ENCODE results near the gene COA7. TPM values are rescaled to one million over a fixed set of nuclear protein-coding genes. Genes with fewer than 3 reads are reported as not detected.

The COA7 gene
- polyA plus RNA-seq, 4 donors, result 11.6 to 21.2 (median 13.9) TPM

DNA sequence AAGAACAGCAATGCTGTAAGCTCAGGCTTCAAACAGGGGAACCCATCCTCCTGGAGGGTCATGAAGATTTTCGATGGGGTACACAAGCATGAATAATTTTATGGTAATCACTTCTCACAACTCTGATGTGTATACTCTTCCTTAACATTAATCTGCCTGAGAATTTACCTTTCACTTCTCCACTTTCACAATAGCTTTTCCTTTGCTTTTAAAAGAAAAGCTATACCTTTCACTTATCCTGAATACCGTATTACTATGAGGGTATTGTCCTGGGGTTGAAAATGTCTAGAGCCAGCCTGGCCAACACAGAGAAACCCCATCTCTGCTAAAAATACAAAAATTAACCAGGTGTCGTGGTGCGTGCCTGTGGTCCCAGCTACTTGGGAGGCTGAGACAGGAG lies 15.4 kb upstream of the COA7 start:
- Histone ChIP-seq H3K4me3 (ENCODE audit: low read depth in 1 of 3, low read length in 3 of 3) (no peak overlapping the region), H3K27me3 (ENCODE audit: control insufficient read depth in 3 of 3, insufficient read depth in 3 of 3, low read length in 3 of 3) (no peaks in the 10 kb centered on the region), H3K9me3 (ENCODE audit: control insufficient read depth in 2 of 2, insufficient read depth in 1 of 2, low read depth in 1 of 2, low read length in 1 of 2) (no peaks in the 10 kb centered on the region), H3K27ac (ENCODE audit: low read depth in 1 of 3, low read length in 2 of 3) (no peak overlapping the region), H3K4me1 (ENCODE audit: control insufficient read depth in 3 of 3, insufficient read depth in 2 of 3, low read depth in 1 of 3, low read length in 2 of 3) (no peaks in the 10 kb centered on the region), H3K36me3 (ENCODE audit: control insufficient read depth in 3 of 3, insufficient read depth in 2 of 3, low read depth in 1 of 3, low read length in 3 of 3) (no peaks in the 10 kb centered on the region)
- 90 to 96% (median 96%) methylated on average over 4 of the region's 4 CpGs for WGBS, 3 donors
- no peak for FAIRE-seq
- no peak for DNase-seq

DNA sequence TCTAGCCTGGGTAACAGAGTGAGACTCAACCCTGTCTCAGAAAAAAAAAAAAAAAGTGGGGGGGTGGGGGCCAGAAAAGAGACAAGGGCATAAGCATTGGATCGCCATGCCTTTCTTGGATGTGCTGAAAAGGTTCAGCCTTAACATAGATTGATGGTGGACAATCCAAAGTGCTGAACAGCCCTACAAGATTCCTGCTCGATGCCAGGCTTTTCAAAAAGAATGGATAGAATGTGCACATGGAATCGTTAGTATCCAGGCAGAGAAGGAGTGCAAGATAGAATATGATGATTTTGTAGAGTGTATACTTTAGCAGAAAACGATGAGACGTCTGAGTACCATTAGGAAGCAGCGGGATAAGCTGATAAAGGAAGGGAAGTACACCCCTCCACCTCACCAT lies 10.9 kb upstream of the COA7 start:
- H3K4me1 ChIP-seq (ENCODE audit: control insufficient read depth in 3 of 3, insufficient read depth in 2 of 3, low read depth in 1 of 3, low read length in 2 of 3), result peaks cover 0 to 5% (median 0%) of the 10 kb centered on the region in 3 donors
- no peak for FAIRE-seq
- 60 to 74% (median 72%) methylated on average over 6 of the region's 6 CpGs for WGBS, 3 donors
- no peak overlapping the region for H3K4me3 ChIP-seq (ENCODE audit: low read depth in 1 of 3, low read length in 3 of 3)
- no peak for DNase-seq
- H3K27me3 ChIP-seq (ENCODE audit: control insufficient read depth in 3 of 3, insufficient read depth in 3 of 3, low read length in 3 of 3), result no peaks in the 10 kb centered on the region
- peaks cover 0 to 6% of the 10 kb centered on the region in 2 donors for H3K9me3 ChIP-seq (ENCODE audit: control insufficient read depth in 2 of 2, insufficient read depth in 1 of 2, low read depth in 1 of 2, low read length in 1 of 2)
- H3K27ac ChIP-seq (ENCODE audit: low read depth in 1 of 3, low read length in 2 of 3), result no peak overlapping the region
- H3K36me3 ChIP-seq (ENCODE audit: control insufficient read depth in 3 of 3, insufficient read depth in 2 of 3, low read depth in 1 of 3, low read length in 3 of 3), result no peaks in the 10 kb centered on the region

DNA sequence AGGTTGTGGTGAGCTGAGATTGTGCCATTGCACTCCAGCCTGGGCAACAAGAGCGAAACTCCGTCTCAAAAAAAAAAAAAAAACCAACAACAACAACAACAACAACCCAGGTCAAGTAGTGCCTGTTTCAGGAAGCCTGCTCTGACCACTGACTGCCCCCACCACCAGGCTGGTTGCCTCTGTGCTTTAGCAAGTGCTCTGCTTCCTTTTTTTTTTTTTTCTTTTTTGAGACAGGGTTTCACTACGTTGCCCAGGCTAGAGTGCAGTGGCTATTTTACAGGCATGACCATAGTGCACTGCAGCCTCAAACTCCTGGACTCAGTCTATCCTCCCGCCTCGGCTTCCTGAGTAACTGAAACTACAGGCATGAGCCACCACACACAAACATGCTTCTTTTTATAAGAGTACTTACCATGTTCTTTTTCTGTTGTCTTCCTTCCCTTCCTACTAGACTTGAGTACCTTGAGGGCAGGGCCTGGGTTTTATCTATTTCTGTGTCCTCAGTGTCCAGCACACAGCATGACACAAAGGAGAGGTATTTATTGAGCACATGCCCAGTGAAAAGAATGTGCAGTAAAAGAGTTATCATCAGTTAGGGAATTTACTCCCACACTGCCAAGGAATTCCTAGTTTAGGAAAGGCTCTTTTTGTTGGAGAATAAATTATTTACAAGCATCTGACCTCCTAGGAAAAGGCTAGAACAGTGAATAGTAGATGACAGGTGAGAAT lies 9.9 kb upstream of the COA7 start:
- H3K9me3 ChIP-seq (ENCODE audit: control insufficient read depth in 2 of 2, insufficient read depth in 1 of 2, low read depth in 1 of 2, low read length in 1 of 2), result peaks cover 0 to 6% of the 10 kb centered on the region in 2 donors
- FAIRE-seq (no peak), DNase-seq (peak; percentile 46 to 64)
- WGBS, 3 donors, result 77 to 90% (median 77%) methylated on average over 5 of the region's 5 CpGs
- no peaks in the 10 kb centered on the region for H3K27me3 ChIP-seq (ENCODE audit: control insufficient read depth in 3 of 3, insufficient read depth in 3 of 3, low read length in 3 of 3)
- H3K4me3 ChIP-seq (ENCODE audit: low read depth in 1 of 3, low read length in 3 of 3), result no peak overlapping the region
- H3K36me3 ChIP-seq (ENCODE audit: control insufficient read depth in 3 of 3, insufficient read depth in 2 of 3, low read depth in 1 of 3, low read length in 3 of 3), result no peaks in the 10 kb centered on the region
- peak overlapping the region in 1 of 3 donors; percentile 16 for H3K27ac ChIP-seq (ENCODE audit: low read depth in 1 of 3, low read length in 2 of 3)
- H3K4me1 ChIP-seq (ENCODE audit: control insufficient read depth in 3 of 3, insufficient read depth in 2 of 3, low read depth in 1 of 3, low read length in 2 of 3), result peaks cover 0 to 9% (median 0%) of the 10 kb centered on the region in 3 donors

DNA sequence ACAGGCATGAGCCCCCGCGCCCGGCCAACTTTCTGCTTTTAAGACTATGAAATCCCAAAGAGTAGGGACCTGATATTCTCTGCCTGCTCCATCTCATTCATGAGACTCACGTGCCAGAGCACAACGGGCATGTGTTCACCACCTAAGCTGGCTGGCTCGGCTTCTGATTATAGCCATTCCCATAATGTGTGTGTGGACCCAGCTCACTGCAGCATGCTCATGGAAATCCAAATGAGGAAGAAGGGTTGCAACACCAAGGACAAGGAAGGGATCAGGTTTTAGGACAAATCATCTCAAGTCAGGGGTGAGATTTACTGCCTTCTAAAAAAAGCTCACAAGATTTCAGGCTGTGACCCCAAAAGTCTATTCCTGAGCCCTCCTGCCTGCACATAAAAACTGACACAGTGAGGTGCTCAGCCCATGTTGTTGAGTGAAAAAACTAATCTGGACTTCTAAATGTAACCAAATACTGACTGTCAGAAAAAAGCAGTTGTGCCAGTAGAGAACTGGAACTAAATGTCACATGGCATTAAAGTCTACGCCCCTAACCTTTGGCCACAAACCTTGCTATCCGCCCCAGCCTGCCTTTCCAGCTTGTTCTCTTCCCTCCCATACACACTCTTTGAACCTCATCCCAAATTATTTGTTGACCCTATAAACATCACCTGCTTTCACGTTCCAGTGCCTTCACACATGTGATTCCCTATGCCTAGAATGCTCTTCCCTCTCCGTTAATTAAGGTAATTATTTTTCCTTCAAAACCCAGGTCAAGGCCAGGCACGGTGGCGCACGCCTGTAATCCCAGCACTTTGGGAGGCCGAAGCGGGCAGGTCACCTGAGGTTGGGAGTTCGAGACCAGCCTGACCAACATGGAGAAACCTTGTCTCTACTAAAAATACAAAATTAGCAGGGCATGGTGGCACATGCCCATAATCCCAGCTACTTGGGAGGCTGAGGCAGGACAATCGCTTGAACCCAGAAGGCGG lies 9.1 kb upstream of the COA7 start:
- peak overlapping the region in 2 of 3 donors; percentile 15 to 52 for H3K27ac ChIP-seq (ENCODE audit: low read depth in 1 of 3, low read length in 2 of 3)
- H3K9me3 ChIP-seq (ENCODE audit: control insufficient read depth in 2 of 2, insufficient read depth in 1 of 2, low read depth in 1 of 2, low read length in 1 of 2), result peaks cover 0 to 6% of the 10 kb centered on the region in 2 donors
- peaks cover 0 to 9% (median 0%) of the 10 kb centered on the region in 3 donors for H3K4me1 ChIP-seq (ENCODE audit: control insufficient read depth in 3 of 3, insufficient read depth in 2 of 3, low read depth in 1 of 3, low read length in 2 of 3)
- H3K36me3 ChIP-seq (ENCODE audit: control insufficient read depth in 3 of 3, insufficient read depth in 2 of 3, low read depth in 1 of 3, low read length in 3 of 3), result no peaks in the 10 kb centered on the region
- 78 to 89% (median 81%) methylated on average over 18 of the region's 18 CpGs for WGBS, 3 donors
- no peak overlapping the region for H3K4me3 ChIP-seq (ENCODE audit: low read depth in 1 of 3, low read length in 3 of 3)
- no peak for FAIRE-seq
- peak; percentile 42 to 88 for DNase-seq
- no peaks in the 10 kb centered on the region for H3K27me3 ChIP-seq (ENCODE audit: control insufficient read depth in 3 of 3, insufficient read depth in 3 of 3, low read length in 3 of 3)

DNA sequence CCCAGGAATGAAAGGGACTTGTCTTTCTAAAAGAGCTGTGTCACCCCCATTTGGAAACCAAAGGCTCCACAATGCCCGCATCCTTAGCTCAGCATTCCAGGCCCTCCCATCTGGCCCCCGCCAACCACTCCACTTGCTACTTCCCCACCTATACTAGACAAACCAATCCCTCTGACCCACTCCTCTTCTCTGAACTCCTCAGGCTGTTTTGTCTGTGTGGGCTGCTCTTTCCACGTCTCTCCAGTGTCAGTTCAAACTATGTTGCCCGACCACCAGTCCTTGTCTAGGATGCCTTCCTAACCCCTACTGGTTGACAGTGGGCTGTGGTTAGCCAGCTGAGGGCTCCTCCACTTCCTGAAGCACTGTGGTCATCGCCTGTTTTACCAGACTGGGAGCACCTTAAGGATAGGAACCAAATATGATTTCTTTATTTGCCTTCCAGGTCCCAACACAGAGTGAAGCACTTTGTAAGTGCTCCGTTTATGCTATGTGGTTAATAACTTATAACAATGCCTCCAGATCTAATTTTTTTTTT lies 8.1 kb upstream of the COA7 start:
- H3K27me3 ChIP-seq (ENCODE audit: control insufficient read depth in 3 of 3, insufficient read depth in 3 of 3, low read length in 3 of 3), result no peaks in the 10 kb centered on the region
- 66 to 76% (median 70%) methylated on average over 6 of the region's 6 CpGs for WGBS, 3 donors
- FAIRE-seq, result no peak

DNA sequence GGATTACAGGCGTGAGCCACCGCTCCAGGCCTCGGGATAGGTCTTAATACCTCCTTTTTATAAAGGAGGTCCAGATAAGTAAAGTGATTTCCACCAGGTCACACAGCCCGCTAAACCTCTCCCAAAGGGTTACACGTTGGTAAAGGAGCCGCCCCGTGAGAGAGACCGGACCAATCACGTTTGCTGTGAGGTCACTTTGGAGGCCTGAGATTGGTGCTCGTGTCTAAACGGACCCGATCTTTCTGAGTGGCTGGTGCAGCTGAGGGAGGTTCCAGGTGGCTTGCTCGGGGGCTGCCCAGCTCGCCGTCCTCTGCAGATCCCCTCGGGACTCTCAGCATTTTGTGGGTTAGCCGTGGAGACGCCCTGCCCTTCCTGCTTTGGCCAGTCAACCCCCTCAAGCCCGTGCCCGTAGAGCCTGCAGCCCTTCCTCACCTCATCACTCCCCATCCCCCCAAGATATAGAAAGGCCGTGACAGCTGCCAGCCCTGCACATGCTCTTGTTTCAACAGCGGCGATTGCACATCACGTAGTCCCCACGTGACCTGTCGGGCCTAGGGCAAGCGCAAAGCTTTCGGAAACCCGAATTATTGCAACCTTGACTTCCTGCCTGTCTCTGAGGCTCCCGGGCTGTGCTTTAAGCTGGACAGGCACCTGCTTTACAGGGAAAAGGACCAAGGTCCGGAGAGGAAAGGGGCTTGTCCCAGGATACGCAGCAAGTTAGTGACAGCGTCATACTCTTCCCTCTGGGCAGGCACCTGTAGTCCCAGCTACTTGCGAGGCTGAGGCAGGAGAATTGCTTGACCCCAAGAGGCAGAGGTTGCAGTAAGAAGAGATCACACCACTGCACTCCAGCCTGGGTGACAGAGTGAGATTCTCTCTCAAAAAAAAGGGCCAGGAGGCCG lies 5.0 kb upstream of the COA7 start:
- H3K36me3 ChIP-seq (ENCODE audit: control insufficient read depth in 3 of 3, insufficient read depth in 2 of 3, low read depth in 1 of 3, low read length in 3 of 3), result no peaks in the 10 kb centered on the region
- H3K27ac ChIP-seq (ENCODE audit: low read depth in 1 of 3, low read length in 2 of 3), result peak overlapping the region; percentile 84 to 93 (median 85)
- FAIRE-seq (no peak), DNase-seq (peak; percentile 96 to 98)
- peaks cover 0 to 18% (median 0%) of the 10 kb centered on the region in 3 donors for H3K4me1 ChIP-seq (ENCODE audit: control insufficient read depth in 3 of 3, insufficient read depth in 2 of 3, low read depth in 1 of 3, low read length in 2 of 3)
- 4 to 6% (median 4%) methylated on average over 35 of the region's 35 CpGs for WGBS, 3 donors
- H3K9me3 ChIP-seq (ENCODE audit: control insufficient read depth in 2 of 2, insufficient read depth in 1 of 2, low read depth in 1 of 2, low read length in 1 of 2), result peaks cover 0 to 6% of the 10 kb centered on the region in 2 donors
- H3K27me3 ChIP-seq (ENCODE audit: control insufficient read depth in 3 of 3, insufficient read depth in 3 of 3, low read length in 3 of 3), result no peaks in the 10 kb centered on the region
- peak overlapping the region; percentile 14 to 47 (median 47) for H3K4me3 ChIP-seq (ENCODE audit: low read depth in 1 of 3, low read length in 3 of 3)

More for the DNA sequence above, 8.1 kb upstream of the COA7 start:
- no peaks in the 10 kb centered on the region for H3K36me3 ChIP-seq (ENCODE audit: control insufficient read depth in 3 of 3, insufficient read depth in 2 of 3, low read depth in 1 of 3, low read length in 3 of 3)
- no peak overlapping the region for H3K27ac ChIP-seq (ENCODE audit: low read depth in 1 of 3, low read length in 2 of 3)
- peaks cover 0 to 9% (median 0%) of the 10 kb centered on the region in 3 donors for H3K4me1 ChIP-seq (ENCODE audit: control insufficient read depth in 3 of 3, insufficient read depth in 2 of 3, low read depth in 1 of 3, low read length in 2 of 3)
- peaks cover 0 to 6% of the 10 kb centered on the region in 2 donors for H3K9me3 ChIP-seq (ENCODE audit: control insufficient read depth in 2 of 2, insufficient read depth in 1 of 2, low read depth in 1 of 2, low read length in 1 of 2)
- DNase-seq, result no peak
- no peak overlapping the region for H3K4me3 ChIP-seq (ENCODE audit: low read depth in 1 of 3, low read length in 3 of 3)

DNA sequence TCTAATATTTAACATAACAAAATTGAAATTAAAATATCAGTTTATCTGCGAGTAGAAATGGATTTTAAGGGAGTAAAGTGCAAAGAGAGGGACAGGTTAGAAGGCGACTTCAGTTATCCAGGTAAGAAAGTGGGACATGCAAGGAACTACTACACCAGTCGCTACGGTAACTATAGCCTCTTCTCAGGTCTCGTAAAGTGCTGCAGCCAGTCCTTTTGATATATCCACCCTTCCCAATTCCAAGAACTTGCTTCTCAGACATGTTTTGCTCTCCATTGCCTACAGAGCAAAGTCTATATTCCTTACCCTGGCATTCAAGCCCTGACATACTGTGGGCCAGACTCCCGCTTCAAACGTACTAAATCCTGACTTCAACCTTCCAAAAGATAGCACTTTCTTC lies 2.5 kb downstream of the COA7 start:
- no peaks in the 10 kb centered on the region for H3K9me3 ChIP-seq (ENCODE audit: control insufficient read depth in 2 of 2, insufficient read depth in 1 of 2, low read depth in 1 of 2, low read length in 1 of 2)
- H3K27ac ChIP-seq (ENCODE audit: low read depth in 1 of 3, low read length in 2 of 3), result no peak overlapping the region
- FAIRE-seq (no peak), DNase-seq (no peak)
- no peaks in the 10 kb centered on the region for H3K27me3 ChIP-seq (ENCODE audit: control insufficient read depth in 3 of 3, insufficient read depth in 3 of 3, low read length in 3 of 3)
- peaks cover 0 to 23% (median 6%) of the 10 kb centered on the region in 3 donors for H3K36me3 ChIP-seq (ENCODE audit: control insufficient read depth in 3 of 3, insufficient read depth in 2 of 3, low read depth in 1 of 3, low read length in 3 of 3)
- peaks cover 0 to 4% (median 3%) of the 10 kb centered on the region in 3 donors for H3K4me1 ChIP-seq (ENCODE audit: control insufficient read depth in 3 of 3, insufficient read depth in 2 of 3, low read depth in 1 of 3, low read length in 2 of 3)
- WGBS, 3 donors, result 95 to 96% (median 96%) methylated on average over 7 of the region's 7 CpGs
- H3K4me3 ChIP-seq (ENCODE audit: low read depth in 1 of 3, low read length in 3 of 3), result no peak overlapping the region

All from small intestine (tissue), 7 donors.